Endometrial microvascular endothelial cells (primary cell): ENCODE data around the gene METTL27. TPM values are rescaled to one million over a fixed set of nuclear protein-coding genes. Genes with fewer than 3 reads are reported as not detected.
"Not testable (repeated sequence)": the region's sequence is repeated elsewhere in the genome, so short reads cannot be mapped to it uniquely, and the experiment has no call there.

Experiments used
- in situ Hi-C: cut with HindIII; loops from 2 replicates; pipeline ENCODE4 v1.10.0; 2017; ENCODE audit warnings: low sequenced_read_pairs, low pct_unique_long_range_greater_than_20kb; ENCODE audit errors: inconsistent ontology term
- total RNA-seq: library from RNA; depleted of rRNA; stranded (reverse); fragments of >200 nt; gene quantifications from one replicate; pipeline ENCODE4 v1.2.3, GENCODE V29; 2015; ENCODE audit errors: inconsistent ontology term

METTL27 gene
- total RNA-seq, 1 donor from 2014 or later = 3.6 TPM

DNA sequence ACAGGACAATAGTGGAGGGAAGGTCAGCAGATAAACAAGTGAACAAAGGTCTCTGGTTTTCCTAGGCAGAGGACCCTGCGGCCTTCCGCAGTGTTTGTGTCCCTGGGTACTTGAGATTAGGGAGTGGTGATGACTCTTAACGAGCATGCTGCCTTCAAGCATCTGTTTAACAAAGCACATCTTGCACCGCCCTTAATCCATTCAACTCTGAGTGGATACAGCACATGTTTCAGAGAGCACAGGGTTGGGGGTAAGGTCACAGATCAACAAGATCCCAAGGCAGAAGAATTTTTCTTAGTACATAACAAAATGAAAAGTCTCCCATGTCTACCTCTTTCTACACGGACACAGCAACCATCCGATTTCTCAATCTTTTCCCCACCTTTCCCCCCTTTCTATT lies 45.7 kb downstream of the METTL27 start:
- in situ Hi-C loops = not testable (repeated sequence)

DNA sequence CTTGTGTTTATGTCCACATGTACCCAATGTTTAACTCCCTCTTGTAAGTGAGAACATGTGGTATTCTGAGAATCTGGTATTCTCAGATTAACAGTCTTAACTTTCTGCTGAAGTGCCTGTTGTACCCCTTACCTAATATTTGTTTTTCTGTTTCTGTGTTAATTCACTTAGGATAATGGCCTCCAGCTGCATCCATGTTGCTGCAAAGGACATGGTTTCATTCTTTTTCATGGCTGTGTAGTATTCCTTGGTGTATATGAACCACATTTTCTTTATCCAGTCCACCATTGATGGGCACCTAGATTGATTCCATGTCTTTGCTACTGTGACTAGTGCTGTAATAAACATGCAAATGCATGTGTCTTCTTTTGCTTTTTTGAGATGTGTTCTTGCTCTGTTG lies 47.1 kb downstream of the METTL27 start:
- in situ Hi-C loops = not testable (repeated sequence)

DNA sequence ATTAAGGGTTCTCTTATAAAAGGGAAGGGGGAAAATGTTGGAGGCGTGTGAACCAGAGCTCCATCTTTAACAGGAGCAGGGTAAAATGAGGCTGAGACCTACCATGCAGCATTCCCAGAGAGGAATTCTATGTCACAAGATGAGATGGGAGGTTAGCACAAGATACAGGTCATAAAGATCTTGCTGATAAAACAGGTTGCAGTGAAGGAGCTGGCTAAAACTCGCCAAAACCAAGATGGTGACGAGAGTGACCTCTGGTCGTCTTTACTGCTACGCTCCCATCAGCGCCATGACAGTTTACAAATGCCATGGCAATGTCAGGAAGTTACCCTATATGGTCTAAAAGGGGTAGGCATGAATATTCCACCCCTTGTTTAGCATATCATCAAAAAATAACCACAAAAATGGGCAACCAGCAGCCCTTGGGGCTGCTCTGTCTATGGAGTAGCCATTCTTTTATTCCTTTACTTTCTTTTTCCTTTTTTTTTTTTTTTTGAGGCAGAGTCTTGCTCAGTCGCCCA lies 51.1 kb downstream of the METTL27 start:
- in situ Hi-C loops = not testable (repeated sequence)

DNA sequence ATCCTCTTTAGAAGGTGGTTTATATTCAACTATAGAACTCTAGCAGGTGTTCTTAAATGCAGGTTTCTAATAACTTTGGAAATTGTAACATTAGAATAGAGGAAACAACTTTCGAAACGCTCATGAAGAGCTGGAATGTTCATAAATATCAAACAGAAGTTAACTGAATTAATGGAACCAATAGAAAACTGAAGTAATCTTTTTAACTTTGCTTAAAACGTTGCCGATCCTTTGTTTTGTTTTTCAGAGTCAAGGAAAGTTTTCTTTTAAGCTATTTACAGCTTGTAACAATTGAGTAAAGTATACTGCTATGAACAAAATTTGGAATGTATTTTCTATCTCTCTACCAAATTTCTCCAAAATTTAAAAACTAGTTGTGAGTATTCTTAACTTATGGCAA lies 53.3 kb downstream of the METTL27 start:
- in situ Hi-C loops = no loop called here

DNA sequence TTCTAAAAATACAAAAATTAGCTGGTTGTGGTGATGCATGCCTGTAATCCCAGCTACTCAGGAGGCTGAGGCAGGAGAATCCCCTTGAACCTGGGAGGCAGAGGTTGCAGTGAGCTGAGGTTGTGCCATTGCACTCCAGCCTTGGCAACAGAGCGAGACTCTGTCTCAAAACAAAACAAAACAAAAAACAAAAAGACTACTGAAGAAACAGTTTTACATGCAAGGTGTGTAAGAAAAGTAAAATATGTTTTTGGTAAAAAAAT lies 54.6 kb downstream of the METTL27 start:
- in situ Hi-C loops = not testable (repeated sequence)

DNA sequence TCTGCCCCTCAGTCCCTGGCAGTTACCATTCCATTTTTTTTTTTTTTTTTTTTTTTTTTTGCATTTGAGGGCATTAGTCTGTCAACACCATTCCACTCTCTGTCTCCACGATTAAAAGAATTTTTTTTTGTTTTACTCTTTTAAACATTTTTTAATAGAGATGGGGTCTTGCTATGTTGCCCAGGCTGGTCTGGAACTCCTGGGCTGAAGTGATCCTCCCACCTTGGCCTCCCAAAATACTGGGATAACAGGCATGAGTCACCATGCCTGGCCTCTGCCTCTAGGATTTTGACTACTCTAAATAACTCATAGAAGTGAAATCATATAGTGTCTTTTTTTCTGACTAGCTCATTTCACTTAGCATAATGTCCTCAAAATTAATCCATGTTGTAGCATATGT lies 55.7 kb downstream of the METTL27 start:
- in situ Hi-C loops = no loop called here

Other genes starting within 250 kb of the METTL27 start
- not detected for gene MLXIPL, start 218.0 kb downstream of the METTL27 start, total RNA-seq
- gene VPS37D, start 174.7 kb downstream of the METTL27 start, total RNA-seq = not detected
- gene DNAJC30, start 159.1 kb downstream of the METTL27 start, total RNA-seq = 5.0 TPM
- gene BUD23, start 158.9 kb downstream of the METTL27 start, total RNA-seq = 72.6 TPM
- gene STX1A, start 122.8 kb downstream of the METTL27 start, total RNA-seq = 6.2 TPM
- 23.7 TPM for gene ABHD11, start 103.7 kb downstream of the METTL27 start, total RNA-seq
- not detected for gene CLDN3, start 72.2 kb downstream of the METTL27 start, total RNA-seq
- gene CLDN4, start 11.5 kb downstream of the METTL27 start, total RNA-seq = 0.84 TPM
- gene TMEM270, start 18.6 kb upstream of the METTL27 start, total RNA-seq = not detected
- not detected for gene ELN, start 185.7 kb upstream of the METTL27 start, total RNA-seq
- gene LIMK1, start 241.3 kb upstream of the METTL27 start, total RNA-seq = 51.8 TPM